H4 (cell line): ENCODE results near the gene PLEKHF1. TPM values are rescaled to one million over a fixed set of nuclear protein-coding genes. Genes with fewer than 3 reads are reported as not detected.
"Not testable (repeated sequence)": the region's sequence is repeated elsewhere in the genome, so short reads cannot be mapped to it uniquely, and the experiment has no call there.

Experiments
- DNase-seq: peaks from one replicate; pipeline ENCODE4 v3.0.0-alpha.2; 2015; ENCODE audit warnings: low spot score
- total RNA-seq: library from RNA; depleted of rRNA; stranded (reverse); fragments of >200 nt; shearing (Covaris generic); gene quantifications from 2 replicates; pipeline ENCODE4 v1.2.3, GENCODE V29; 2014

PLEKHF1 gene
- total RNA-seq, 1 experiment from 2014 or later, result 9.2 TPM

DNA sequence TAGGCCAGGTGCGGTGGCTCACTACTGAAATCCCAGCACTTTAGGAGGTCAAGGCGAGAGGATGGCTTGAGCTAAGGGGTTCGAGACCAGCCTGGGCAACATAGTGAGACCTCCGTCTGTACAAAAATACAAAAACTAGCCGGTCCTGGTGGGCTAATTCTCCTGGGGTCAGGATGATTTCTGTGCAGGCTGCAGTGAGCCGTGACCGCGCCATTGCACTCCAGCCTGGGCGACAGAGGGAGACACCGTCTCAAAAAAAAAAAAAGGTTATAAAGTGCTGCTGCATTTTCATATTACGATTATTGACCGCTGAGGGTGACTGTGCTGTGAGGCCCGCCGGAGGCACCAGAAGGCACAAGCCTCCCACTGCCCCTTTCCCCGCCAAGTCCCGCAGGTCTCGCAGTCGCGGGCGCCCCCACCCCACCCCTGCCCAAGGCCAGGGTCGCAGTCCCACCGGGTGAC is 477 bp upstream of the PLEKHF1 start:
- DNase-seq, result no peak

DNA sequence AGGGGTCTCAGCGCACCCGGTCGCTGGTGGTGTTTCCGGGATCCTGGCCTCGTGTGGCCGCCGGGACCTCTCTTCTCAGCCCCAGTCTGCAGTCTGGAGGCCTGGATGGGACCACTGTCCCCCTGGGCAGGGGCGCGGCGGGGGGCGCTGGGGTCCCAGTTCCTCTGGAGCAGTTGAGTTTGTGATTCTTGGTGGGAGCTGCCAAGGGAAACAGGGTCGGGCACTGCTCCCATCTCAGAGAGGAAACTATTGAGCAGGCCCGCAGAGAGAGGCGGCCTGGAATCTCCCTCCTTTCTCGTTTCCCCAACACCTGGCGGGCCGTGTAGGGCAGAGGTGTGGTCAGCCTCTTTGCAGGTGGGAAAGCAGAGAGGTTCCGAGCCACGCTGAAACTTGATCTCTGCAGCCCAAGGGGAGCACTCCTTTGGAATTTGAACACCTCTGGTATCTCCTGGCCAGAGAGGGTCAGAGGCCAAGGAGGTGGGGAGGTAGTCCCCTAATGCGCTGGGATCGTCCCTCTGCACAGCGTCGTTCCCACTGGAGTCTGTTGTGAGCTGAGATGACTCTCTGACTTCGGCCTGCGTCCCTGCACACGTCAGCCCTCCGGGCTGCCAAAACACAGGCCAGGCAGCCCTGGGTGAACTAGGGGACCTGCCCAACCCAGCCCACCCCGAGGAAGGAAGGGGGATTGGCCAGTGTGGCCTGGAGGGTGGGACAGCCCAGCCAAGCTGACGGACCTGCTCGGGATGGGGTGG is 741 bp downstream of the PLEKHF1 start:
- no peak for DNase-seq

DNA sequence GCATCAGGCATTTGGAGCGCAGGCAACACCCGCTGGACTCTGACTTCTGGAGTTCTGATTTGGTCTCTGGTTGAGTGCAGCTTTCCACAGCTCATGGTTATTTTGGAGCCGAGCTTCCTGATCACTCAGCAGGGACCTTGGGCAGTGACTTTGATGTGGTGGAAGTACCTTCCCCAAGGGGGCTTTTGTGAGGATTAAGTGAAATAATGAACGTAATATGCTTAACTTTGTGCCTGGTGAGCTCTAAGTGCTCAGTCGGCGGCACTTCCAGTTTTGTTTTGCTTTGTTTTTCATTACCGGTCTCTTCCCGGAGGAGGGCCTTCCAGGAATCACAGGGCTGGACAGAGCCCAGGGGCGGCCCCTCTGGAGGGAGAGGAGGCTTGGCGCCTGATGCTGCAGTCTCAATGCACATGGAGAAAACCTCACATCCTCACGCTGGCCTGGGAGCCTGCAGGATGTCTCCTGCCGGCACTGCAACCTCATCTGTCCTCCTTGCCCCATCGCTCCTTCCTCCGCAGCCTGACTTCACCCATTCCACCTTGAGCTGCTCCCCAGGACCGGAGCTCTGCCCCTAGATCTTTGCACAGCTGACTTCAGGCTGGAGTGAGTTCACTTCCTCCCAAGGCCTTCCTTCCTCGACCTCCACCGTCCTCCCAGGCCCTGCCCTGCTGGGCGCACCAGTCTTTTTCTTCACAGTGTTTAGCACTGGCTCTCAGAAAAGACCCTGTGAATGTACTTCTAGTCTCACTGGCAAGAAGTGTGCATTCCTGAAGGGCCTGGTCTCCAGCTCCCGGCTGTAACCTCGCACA is 1.5 kb downstream of the PLEKHF1 start:
- peak; percentile 53 for DNase-seq

DNA sequence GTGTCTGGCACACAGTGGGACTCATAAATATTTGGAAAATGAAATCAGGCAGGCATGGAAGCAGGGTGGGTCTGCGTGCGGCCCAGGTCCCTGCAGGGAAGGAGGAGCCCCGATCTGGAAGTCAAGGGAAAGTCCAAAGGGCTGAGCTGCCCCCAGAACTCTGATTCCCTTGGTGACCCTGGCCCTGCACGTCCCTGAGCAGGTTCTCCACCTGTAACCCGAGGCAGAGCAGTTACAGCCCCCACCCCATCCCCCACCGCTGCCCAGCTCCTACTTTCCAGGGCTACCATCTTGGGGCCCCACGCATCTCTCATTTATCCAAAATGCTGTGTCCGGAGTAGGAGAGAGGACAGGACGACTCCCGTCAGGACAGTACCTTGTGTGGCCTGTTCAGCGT is 2.1 kb downstream of the PLEKHF1 start:
- no peak for DNase-seq

DNA sequence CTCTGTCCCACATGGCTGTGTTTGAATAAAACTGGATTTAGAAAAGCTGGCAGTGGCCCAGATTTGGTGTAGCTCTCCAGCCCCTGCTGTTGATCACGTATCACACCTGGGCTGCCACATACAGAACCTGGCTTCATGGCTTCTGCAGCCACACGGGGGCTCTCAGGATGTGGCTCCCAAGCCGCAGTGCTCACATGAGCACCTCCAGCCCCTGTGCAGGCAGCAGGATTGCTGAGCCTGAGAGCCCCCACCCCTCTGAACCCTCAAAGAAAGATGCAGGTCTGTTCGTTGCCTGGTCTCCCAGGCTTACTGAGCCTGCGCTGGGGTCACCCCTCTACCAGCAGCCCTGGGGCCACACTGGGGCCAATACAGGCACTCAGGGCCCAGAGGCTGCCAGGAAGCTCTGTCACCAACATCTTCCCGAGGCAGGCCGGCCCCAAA is 2.7 kb downstream of the PLEKHF1 start:
- DNase-seq, result no peak

DNA sequence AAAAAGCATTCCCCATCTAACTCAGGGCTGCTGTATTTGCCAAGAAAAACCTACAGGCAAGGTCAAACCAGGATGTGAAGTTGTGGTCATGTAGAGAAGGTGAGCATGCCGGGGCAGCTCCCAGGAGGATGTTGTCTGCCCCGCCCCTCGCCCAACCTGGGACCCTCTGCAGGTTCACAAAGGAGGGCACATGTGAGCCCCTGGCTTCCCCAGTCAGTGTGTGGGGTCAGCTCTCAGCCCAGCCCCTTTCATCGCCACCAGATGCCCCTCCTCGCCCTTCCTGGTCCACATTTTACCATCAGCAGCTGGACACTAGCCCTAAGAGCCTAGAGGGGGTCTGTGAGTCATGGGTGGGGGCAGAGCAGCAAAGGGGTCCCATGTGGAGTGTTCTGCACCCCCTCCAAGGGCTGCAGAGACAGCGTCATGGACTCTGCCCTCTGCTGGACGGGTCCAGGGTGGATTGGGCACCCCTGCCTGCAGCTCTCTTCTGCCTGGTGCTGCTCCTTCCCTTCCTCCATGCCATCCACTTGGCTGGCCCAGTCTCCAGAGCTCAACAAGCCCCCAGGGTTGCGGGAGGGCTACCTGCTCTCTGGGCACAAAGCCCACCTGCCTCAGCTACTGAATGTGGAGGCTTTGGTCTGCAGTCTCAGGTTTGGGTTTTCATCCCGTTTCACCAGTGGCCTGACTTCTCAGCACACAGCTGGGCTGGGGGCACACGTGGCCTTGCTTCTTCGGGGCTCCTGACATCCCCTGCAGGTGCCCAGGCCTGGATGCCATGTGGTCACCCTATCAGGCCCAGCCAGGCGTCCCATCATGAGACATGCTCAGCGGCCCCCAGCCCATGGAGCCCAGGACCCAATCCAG is 3.7 kb downstream of the PLEKHF1 start:
- DNase-seq, result no peak

DNA sequence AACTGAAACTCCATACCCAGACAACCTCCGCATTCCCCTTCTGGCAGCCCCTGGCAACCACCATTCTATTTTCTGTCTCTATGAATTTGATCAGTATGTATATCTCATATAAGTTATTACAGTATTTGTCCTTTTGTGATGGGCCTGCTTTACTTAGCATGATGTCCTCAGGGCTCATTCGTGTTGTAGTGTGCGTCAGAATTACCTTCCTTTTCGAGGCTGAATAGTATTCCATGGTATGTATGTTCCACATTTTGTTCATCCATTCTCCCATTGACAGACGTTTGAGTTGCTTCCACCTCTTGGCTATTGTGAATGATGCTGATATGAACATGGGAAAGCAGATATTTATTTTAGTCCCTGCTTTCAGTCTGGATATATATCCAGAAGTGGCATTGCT is 5.0 kb downstream of the PLEKHF1 start:
- no peak for DNase-seq

DNA sequence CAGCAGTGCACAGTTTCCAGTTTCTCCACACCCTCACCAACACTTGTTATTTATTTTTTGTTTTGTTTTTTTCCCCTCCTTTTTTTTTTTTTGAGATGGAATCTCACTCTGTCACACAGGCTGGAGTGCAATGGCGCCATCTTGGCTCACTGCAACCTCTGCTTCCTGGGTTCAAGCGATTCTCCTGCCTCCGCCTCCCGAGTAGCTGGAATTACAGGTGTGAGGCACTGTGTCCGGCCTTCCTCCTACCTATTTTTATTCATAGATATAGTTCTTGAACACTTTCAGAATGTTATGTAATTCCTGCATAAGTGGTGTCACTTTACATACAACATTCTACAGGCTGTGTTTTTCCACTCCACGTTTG is 5.7 kb downstream of the PLEKHF1 start:
- not testable (repeated sequence) for DNase-seq

DNA sequence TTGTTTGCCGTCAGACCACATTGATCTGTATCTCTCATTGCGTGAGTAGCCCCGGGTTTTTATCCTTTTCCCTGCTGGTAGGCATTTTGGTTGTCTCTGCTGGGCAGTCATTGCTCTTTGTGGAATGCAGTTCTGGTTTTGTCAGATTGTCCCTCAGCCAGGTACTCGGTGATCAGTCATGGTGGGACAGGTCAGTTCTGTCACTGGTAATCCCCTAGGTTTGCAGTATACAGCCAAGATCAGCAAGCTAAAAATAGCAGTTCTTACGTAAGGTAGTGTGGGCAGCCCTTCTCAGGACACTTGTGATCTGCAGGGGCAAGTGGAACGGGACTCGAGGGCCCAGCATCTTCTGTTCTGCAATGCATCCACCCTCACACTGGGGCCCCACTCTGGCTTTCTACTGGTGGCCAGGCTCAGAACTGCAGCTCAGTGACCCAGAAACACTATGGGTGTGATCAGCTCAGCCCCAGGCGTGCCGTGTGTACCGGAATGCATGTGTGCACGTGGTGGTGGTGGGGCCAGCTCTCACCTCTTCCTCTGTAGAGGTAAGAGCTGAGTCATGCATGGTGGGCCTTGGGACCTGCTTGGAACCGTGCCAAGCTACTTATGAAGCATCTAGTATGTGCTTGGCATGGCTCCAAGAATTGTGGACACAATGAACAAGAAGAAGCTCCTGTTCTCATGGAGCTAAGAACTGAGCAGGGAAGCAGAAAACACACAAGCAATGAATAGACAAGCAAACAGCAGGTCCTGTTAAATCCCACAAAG is 6.3 kb downstream of the PLEKHF1 start:
- no peak for DNase-seq

DNA sequence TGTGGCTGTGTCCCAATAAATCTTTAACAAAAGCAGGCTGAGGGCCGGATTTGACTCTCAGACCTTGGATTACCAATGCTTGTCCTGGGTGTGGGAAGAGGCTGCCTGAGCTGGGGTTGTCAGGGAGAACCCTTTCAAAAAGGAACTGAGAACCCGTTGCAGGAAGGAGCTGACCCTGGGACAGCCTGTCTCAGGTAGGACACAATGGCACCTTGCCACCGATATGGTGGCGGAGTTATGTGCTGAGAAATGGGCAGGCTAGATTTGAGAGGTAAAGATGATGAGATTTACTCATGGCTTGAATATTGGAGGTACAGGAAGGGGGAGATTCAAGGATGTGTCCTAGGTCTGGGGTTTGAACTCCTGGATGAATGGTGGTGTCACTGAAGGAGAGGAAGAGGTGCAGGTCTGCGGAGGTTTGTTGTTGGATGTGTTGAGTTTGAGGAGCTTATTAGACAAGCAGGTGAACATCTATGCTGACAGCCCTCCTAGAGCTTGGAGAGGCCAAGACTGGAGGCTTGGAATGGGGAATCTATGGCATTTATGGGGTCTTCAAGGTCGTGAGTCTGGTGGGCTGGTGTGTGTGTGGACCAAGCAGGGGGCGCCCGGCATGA is 7.2 kb downstream of the PLEKHF1 start:
- DNase-seq, result no peak

DNA sequence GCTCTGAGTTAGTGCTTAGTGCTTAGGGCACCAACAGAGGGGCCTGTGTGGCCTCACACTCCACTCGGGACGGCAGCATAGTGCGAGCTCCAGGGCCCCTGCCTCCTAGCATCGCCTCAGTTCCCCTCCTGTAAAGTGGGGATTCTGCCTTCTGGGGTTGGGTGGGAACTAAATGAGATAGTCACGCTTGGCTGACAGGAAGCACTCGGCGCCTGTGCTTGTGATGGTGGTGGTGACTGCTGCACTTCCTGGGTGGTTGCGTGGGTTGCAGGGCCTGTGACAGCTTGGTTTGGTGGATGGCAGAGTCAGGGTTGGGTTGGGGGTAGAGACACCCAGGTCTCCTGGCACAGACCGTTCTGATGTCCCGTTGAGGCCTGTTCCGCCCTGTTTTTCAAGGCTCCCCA is 7.7 kb downstream of the PLEKHF1 start:
- no peak for DNase-seq

DNA sequence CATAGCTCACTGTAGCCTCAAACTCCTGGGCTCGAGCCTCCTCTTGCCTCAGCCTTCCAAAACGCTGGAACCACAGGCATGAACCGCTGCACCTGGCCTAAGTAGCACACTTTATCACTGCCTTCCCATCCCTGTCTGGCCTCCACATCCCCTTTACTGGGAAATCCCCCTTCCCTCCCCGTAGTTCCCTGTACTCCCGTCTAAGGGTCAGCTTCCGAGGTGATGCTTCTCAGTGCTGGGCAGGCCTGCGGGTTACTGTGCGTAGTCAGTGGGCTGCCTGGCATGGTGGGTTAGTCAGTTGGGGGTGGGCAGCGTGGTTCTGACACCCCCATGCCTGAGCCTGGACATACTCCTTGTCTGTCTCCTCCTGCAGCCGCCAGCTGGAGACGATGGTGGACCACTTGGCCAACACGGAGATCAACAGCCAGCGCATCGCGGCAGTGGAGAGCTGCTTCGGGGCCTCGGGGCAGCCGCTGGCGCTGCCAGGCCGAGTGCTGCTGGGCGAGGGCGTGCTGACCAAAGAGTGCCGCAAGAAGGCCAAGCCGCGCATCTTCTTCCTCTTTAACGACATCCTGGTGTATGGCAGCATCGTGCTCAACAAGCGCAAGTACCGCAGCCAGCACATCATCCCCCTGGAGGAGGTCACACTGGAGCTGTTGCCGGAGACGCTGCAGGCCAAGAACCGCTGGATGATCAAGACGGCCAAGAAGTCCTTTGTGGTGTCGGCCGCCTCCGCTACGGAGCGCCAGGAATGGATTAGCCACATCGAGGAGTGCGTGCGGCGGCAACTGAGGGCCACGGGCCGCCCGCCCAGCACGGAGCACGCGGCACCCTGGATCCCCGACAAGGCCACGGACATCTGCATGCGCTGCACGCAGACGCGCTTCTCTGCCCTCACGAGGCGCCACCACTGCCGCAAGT is 8.4 kb downstream of the PLEKHF1 start:
- DNase-seq, result no peak

DNA sequence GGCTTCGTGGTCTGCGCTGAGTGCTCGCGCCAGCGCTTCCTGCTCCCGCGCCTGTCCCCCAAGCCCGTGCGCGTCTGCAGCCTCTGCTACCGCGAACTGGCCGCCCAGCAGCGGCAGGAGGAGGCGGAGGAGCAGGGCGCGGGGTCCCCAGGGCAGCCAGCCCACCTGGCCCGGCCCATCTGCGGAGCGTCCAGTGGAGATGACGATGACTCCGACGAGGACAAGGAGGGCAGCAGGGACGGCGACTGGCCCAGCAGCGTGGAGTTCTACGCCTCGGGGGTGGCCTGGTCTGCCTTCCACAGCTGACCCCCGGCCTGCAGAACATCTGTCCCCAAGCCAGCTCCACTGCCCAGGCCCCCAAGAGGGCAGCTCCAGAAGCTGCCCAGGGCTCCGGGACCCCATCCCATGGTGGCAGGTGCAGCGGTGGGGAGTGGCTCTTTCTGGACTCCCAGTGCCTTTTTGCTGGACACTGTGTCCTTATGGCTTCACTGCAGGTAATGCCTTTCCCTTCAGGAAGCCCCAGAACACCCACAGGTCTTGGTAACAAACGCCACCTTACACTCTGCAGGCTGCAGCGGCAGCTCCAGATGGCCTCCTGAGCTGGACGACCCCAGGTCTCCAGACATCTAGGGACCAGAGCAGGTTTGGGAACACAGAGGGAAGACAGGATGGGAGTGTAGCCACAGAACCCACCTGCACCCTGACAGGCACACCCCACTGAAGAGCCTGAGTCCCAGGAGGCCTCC is 9.3 kb downstream of the PLEKHF1 start:
- DNase-seq, result no peak

DNA sequence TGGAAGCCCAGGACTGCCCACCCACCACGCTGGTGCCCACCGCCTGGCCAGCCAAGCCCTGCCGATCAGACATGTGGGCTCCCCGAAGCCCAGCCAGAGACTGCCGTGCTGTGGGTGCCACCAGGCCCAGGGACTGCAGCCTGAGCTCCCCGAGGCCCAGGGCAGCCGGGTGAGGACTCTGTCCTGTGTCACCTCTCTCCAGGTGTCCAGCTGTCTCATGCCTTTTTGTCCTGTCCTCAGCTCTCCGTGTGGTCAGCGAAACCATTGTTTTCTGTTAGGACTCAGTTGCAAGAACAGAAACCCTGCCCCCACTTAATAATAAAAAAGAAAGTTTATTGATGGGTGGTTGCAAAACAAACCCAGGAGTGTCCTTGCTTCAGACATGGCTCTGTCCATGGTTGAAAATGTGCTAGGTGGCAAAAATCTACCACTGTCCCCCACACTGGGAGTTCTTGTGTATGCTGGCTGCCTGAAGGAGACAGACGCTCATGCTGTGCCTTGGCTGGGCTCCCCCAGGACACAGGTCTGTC is 9.9 kb downstream of the PLEKHF1 start:
- DNase-seq, result no peak

DNA sequence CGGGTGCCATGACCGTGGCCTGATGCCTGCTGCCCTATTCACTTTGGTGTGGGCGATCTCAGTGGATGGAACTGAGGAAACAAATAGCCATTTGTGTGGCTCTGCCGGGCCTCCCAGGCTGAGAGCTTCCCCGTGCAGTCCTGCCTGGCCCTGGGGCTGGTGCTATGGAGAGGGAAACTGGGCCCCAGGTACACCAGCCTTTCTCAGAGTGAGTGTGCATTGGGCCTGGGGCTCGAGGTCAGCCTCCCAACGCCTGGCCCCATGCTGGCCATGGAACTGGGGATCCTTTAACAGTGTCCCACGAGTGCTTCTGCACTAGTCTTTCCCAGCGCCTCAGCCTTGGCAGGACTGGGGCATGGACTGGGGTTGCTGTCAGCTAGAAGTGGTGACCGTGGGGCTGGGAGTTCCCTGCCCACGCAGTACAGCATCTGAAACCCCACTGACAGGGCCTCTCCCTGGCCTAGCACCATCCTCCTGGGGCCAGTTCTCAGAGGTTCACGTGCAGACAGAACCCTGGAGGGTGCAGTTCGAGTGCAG is 10.5 kb downstream of the PLEKHF1 start:
- no peak for DNase-seq

DNA sequence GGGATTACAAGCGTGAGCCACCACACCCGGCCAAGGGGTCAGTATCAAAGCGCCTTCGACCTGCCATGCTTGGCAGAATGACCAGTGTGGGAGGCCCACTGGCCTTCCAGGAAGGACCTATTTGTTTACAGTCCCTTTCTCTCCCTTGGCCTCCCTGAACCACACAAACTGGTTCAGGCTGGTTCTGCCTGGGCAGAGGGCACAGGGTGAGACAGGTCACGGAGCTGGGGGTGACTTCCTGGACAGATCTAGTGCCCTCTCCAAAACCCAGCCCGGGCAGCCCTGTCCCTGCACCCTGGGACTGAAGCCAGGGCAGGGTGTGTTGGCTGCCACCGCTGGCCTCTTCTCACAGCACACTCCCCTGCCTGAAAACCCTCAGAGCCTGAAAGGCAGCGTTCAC is 11.3 kb downstream of the PLEKHF1 start:
- no peak for DNase-seq

DNA sequence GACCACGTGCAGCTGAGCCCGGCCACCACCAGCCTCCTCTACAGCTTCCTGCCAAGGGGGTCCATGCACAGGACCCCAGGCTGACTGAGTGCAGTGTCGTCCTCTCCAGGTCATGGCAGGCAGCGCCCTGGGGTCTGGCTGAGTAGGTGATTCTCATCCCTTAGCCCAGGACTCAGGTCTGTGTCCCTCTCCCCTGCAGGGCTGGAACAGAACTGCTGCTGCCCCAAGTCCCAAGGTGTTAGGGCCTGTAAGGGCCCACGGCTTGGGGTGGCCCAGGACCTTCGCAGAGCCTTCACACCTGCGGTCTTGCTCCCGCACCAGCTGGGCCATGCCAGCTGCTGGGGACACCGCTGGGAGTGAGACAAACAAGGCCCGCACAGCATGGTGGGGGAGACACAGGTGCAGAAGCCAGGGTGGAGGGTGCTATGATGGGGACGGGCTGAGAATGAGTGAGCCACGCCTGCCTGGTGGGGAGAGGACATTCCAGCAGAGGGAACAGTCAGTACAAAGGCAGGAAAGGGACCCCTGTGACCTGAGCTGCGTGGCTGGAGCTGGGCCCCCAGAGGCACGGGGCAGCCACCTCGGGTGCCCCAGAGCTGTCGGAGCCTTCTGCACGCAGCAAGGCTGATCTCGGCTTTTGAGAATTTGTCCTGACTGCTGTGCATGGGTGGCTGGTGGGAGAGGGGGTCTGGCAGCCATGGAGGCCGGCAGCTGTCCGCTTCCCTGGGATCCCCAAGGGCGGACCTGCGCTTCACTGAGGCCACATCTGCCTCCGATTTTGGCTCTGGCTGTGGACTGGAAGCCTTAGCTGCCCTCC is 11.9 kb downstream of the PLEKHF1 start:
- no peak for DNase-seq
